ENCODE measurements around the gene CHN2. TPM values are rescaled to one million over a fixed set of nuclear protein-coding genes. Genes with fewer than 3 reads are reported as not detected.

CHN2 gene
- total RNA-seq, 1 experiment from 2014 or later: 2.1 TPM

- Histone ChIP-seq H3K27me3 (ENCODE audit: insufficient read depth, low read length) (no peaks in the 10 kb centered on the region), H3K4me3 (replicated peaks in 1 of 2; ENCODE audit: low read depth in 1 of 2, low read length in 2 of 2) (0 out of 4 replicates have a peak overlapping the region, but pooled peaks of 1 of the 2 experiments have one; percentile 2), H2AFZ (ENCODE audit: low read depth, low read length, poor library complexity, severe bottlenecking) (no peak overlapping the region), H3K9me2 (ENCODE audit: insufficient read depth) (no peaks in the 10 kb centered on the region), H3K27ac (ENCODE audit: low read depth, low read length) (no peak overlapping the region), H3K79me2 (ENCODE audit: insufficient read depth, low read length) (no peaks in the 10 kb centered on the region), H3K36me3 (ENCODE audit: control insufficient read depth in 1 of 2, insufficient read depth in 2 of 2, low read length in 2 of 2) (no peaks in the 10 kb centered on the region), H3K9ac (ENCODE audit: low read length) (no peak overlapping the region), H4K20me1 (ENCODE audit: insufficient read depth) (no peaks in the 10 kb centered on the region), H3K9me3 (ENCODE audit: control insufficient read depth in 1 of 2, insufficient read depth in 1 of 2, low read depth in 1 of 2, low read length in 2 of 2) (no peaks in the 10 kb centered on the region), H3K4me1 (ENCODE audit: control insufficient read depth in 1 of 2, insufficient read depth in 2 of 2, low read length in 2 of 2) (peaks cover 15 to 28% of the 10 kb centered on the region in 2 experiments), H3K4me2 (ENCODE audit: low read length) (peak overlapping the region; percentile 60)
- CTCF ChIA-PET: no interaction called here
- no peak for TF ChIP-seq ZFX (IDR thresholded peaks at IDR 0.05)
- TF ChIP-seq ELF1 (IDR thresholded peaks at IDR 0.05; ENCODE audit: borderline replicate concordance, low read depth): no peak
- TF ChIP-seq ZNF274 (IDR thresholded peaks at IDR 0.05; ENCODE audit: low read depth, low read length): no peak
- TF ChIP-seq SIN3A (IDR thresholded peaks at IDR 0.05; ENCODE audit: low read depth): no peak
- peak; percentile 61 for TF ChIP-seq JUND (IDR thresholded peaks at IDR 0.05)
- TF ChIP-seq CEBPB (IDR thresholded peaks at IDR 0.05; ENCODE audit: low read depth): peak; percentile 80
- TF ChIP-seq FOSL1 (IDR thresholded peaks at IDR 0.05; ENCODE audit: low read depth): peak; percentile 58
- TF ChIP-seq SRF (IDR thresholded peaks at IDR 0.05; ENCODE audit: low read depth): no peak
- intact Hi-C loops (cut with micrococcal nuclease): no loop called here
- DNase-seq (ENCODE audit: low read depth, low spot score): peak; percentile 62
- POLR2A ChIA-PET: no interaction called here
- RAD21 ChIA-PET (ENCODE audit: low non-redundant PET in 1 of 2, low total read pairs in 2 of 2, uncharacterized antibody in 2 of 2, unreplicated experiment in 2 of 2): no interaction called here
- ATAC-seq: peak; percentile 68
- no TSS peak for BruUV-seq (replicated peaks)
Measured at GRCh38 chr7:29285444-29285793, 90.8 kb downstream of the CHN2 start.

- intact Hi-C loops (cut with micrococcal nuclease): no loop called here
- H3K4me2 ChIP-seq (ENCODE audit: low read length): peak overlapping the region; percentile 60
- TF ChIP-seq ELF1 (IDR thresholded peaks at IDR 0.05; ENCODE audit: borderline replicate concordance, low read depth): no peak
- no peak for TF ChIP-seq EZH2 (IDR thresholded peaks at IDR 0.05)
- no peak for TF ChIP-seq SIN3A (IDR thresholded peaks at IDR 0.05; ENCODE audit: low read depth)
- TF ChIP-seq CTCF (IDR thresholded peaks at IDR 0.05 in 2 of 3, conservative IDR thresholded peaks at IDR 0.05 in 1 of 3; ENCODE audit: borderline replicate concordance in 1 of 3, insufficient read depth in 1 of 3, low read depth in 2 of 3, low read length in 2 of 3): no peak
- no peak for TF ChIP-seq CEBPB (IDR thresholded peaks at IDR 0.05; ENCODE audit: low read depth)
- no peak for TF ChIP-seq POLR2AphosphoS5 (IDR thresholded peaks at IDR 0.05; ENCODE audit: low read depth, low read length)
- TF ChIP-seq TCF7L2 (IDR thresholded peaks at IDR 0.05; ENCODE audit: borderline replicate concordance, extremely low read depth, insufficient read depth, insufficient read length): no peak
- no peak for TF ChIP-seq ZNF274 (IDR thresholded peaks at IDR 0.05; ENCODE audit: low read depth, low read length)
- no peak for TF ChIP-seq REST (IDR thresholded peaks at IDR 0.05; ENCODE audit: low read depth)
- no peaks in the 10 kb centered on the region for H3K79me2 ChIP-seq (ENCODE audit: insufficient read depth, low read length)
- no peaks in the 10 kb centered on the region for H3K36me3 ChIP-seq (ENCODE audit: control insufficient read depth in 1 of 2, insufficient read depth in 2 of 2, low read length in 2 of 2)
- no peaks in the 10 kb centered on the region for H3K9me2 ChIP-seq (ENCODE audit: insufficient read depth)
- H3K4me1 ChIP-seq (ENCODE audit: control insufficient read depth in 1 of 2, insufficient read depth in 2 of 2, low read length in 2 of 2): peaks cover 15 to 28% of the 10 kb centered on the region in 2 experiments
- ATAC-seq: no peak
- no peaks in the 10 kb centered on the region for H3K9me3 ChIP-seq (ENCODE audit: control insufficient read depth in 1 of 2, insufficient read depth in 1 of 2, low read depth in 1 of 2, low read length in 2 of 2)
- no TSS peak for BruUV-seq (replicated peaks)
- ChIA-PET POLR2A (no interaction called here), RAD21 (ENCODE audit: low non-redundant PET in 1 of 2, low total read pairs in 2 of 2, uncharacterized antibody in 2 of 2, unreplicated experiment in 2 of 2) (no interaction called here), CTCF (no interaction called here)
- no peak overlapping the region for H3K4me3 ChIP-seq (replicated peaks in 1 of 2; ENCODE audit: low read depth in 1 of 2, low read length in 2 of 2)
- H3K27ac ChIP-seq (ENCODE audit: low read depth, low read length): no peak overlapping the region
- H3K27me3 ChIP-seq (ENCODE audit: insufficient read depth, low read length): no peaks in the 10 kb centered on the region
- DNase-seq (ENCODE audit: low read depth, low spot score): no peak
- H2AFZ ChIP-seq (ENCODE audit: low read depth, low read length, poor library complexity, severe bottlenecking): no peak overlapping the region
- H3K9ac ChIP-seq (ENCODE audit: low read length): no peak overlapping the region
- H4K20me1 ChIP-seq (ENCODE audit: insufficient read depth): no peaks in the 10 kb centered on the region
Measured at GRCh38 chr7:29285861-29286260, 91.3 kb downstream of the CHN2 start.

All from HCT116 (cell line).